ENCODE measurements around the gene ARHGAP20.

Gene ARHGAP20

DNA sequence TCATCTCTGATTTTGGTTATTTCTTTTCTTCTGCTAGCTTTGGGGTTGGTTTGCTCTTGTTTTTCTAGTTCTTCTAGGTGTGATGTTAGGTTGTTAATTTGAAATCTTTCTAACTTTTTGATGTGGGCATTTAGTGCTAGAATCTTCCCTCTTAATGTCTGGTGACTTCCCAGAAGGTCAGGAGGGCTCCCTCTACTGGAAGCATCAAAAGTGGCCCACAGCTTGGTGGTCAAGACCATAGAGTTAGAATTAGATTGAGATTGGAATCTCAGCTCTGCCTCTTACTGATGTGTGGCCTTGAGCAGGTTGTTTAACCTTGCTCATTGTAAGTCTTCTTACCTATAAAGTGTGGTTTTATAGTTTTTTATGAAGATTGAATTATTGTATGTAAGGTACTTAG, 183.2 kb downstream of the ARHGAP20 start:
- no peak for DNase-seq (ENCODE audit: low read depth in 2 of 2)

DNA sequence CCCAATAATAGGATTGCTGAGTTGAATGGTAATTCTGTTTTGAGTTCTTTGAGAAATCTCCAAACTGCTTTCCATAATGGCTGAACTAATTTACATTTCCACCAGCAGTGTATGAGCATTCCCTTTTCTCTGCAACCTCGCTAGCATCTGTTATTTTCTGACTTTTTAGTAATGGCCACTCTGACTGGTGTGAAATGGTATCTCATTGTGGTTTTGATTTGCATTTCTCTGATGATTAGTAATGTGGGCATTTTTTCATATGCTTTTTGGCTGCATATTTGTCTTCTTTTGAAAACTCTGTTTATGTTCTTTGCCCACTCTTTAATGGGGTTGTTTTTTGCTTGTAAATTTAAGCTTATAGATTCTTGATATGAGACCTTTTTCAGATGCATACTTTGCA, 185.1 kb downstream of the ARHGAP20 start:
- DNase-seq (ENCODE audit: low read depth in 2 of 2): no peak

All from stimulated activated CD4-positive, alpha-beta T cell treated with anti-CD3 and anti-CD28 coated beads, Interleukin-15, amount 100 ng/mL, for 48 hours (primary cell).